HepG2 (cell line): ENCODE data around the gene DUSP16. TPM values are rescaled to one million over a fixed set of nuclear protein-coding genes. Genes with fewer than 3 reads are reported as not detected.

Source experiments
- ARID3A ChIP-seq: IDR thresholded peaks from 2 replicates; pipeline ENCODE4 v1.6.1; 2012; ENCODE audit warnings: low read depth, low read length, improper control_type of control experiment
- ARID4A ChIP-seq: sonication (generic); formaldehyde crosslinking; IDR thresholded peaks from 2 replicates; pipeline ENCODE4 v1.5.0; 2020; ENCODE audit warnings: mild to moderate bottlenecking, missing genetic modification reagents, borderline replicate concordance
- CBX1 ChIP-seq: IDR thresholded peaks from one replicate; pipeline ENCODE4 v1.6.1; 2016; ENCODE audit warnings: antibody characterized with exemption, low read depth
- GABPA ChIP-seq, 2 experiments: IDR thresholded peaks; 2 replicates each; pipeline ENCODE4 v1.6.1; 2011 to 2016; ENCODE audit warnings: low read depth in 2 of 2, low read length in 1 of 2, missing biosample characterization in 1 of 2, missing genetic modification characterization in 1 of 2
- HDAC6 ChIP-seq: fragments of 200-600 bp; sonication (generic); IDR thresholded peaks from 2 replicates; pipeline ENCODE4 v1.7.0; 2017; ENCODE audit warnings: mild to moderate bottlenecking, antibody characterized with exemption, low read length, low read depth
- MED13 ChIP-seq: sonication (generic); formaldehyde crosslinking; IDR thresholded peaks from 2 replicates; pipeline ENCODE4 v1.5.0; 2020; ENCODE audit warnings: missing genetic modification reagents
- MLXIP ChIP-seq: sonication (generic); formaldehyde crosslinking; IDR thresholded peaks from 2 replicates; pipeline ENCODE4 v1.9.0; 2021; ENCODE audit warnings: missing genetic modification reagents, borderline replicate concordance
- PHF8 ChIP-seq: sonication (generic); formaldehyde crosslinking; IDR thresholded peaks from 2 replicates; pipeline ENCODE4 v1.5.0; 2020; ENCODE audit warnings: missing genetic modification reagents
- TFE3 ChIP-seq: IDR thresholded peaks from 2 replicates; pipeline ENCODE4 v1.6.1; 2016
- U2AF1 ChIP-seq: fragments of 200-400 bp; formaldehyde crosslinking; optimal IDR thresholded peaks from 2 replicates; pipeline ENCODE3; 2017; ENCODE audit warnings: mild to moderate bottlenecking, low read depth, low read length
- ZBTB33 ChIP-seq: sonication (generic); formaldehyde crosslinking; IDR thresholded peaks from 2 replicates; pipeline ENCODE4 v1.4.0; 2020; ENCODE audit warnings: missing genetic modification reagents
- ZEB1 ChIP-seq: IDR thresholded peaks from 2 replicates; pipeline ENCODE4 v1.6.1; 2012; ENCODE audit warnings: mild to moderate bottlenecking, low read depth, inconsistent platforms; ENCODE audit not compliant: insufficient replicate concordance
- ZNF362 ChIP-seq: sonication (generic); formaldehyde crosslinking; IDR thresholded peaks from 2 replicates; pipeline ENCODE4 v1.4.0; 2020; ENCODE audit warnings: missing genetic modification reagents, mild to moderate bottlenecking, borderline replicate concordance
- ZNF660 ChIP-seq: sonication (generic); formaldehyde crosslinking; IDR thresholded peaks from 2 replicates; pipeline ENCODE4 v1.5.1; 2020; ENCODE audit warnings: mild to moderate bottlenecking, low read depth, missing genetic modification reagents, borderline replicate concordance
- polyA plus RNA-seq, 8 experiments: library from polyadenylated mRNA; depleted of rRNA in 3 of 8; stranded (reverse) in 7 of 8; unstranded in 1 of 8; fragments of >200 nt; fragmentation: Illumina TruSeq in 4 of 8; extraction: Trizol in 4 of 8; gene quantifications; 2 replicates each; pipeline versions ENCODE4 v1.2.1 to v1.2.3, GENCODE V29; 2011 to 2016; ENCODE audit warnings: low read depth in 4 of 8, missing spikeins in 1 of 8, mixed read lengths in 1 of 8; ENCODE audit not compliant: insufficient read depth in 1 of 8
- total RNA-seq, 5 experiments: library from RNA; depleted of rRNA; stranded (reverse); fragments of >200 nt; fragmentation: Illumina TruSeq; extraction: Trizol; gene quantifications; 2 replicates each; pipeline ENCODE4 v1.2.3, GENCODE V29; 2016; ENCODE audit warnings: low read depth in 1 of 5

The DUSP16 gene
- total and polyA plus RNA-seq, 2 of the 13 experiments (the other 11 are each of a cell fraction or from before 2014, with no cell fraction given), result 45.7 to 46.6 TPM

GRCh38 chr12:12546314-12546772 lies 16.3 kb downstream of the DUSP16 start (continued):
- TF ChIP-seq ZEB1, result peak; percentile 93
- peak; percentile 58; the same call in 1 of the 2 replicates for TF ChIP-seq ZNF362 (CRISPR knock-in tag)
- TF ChIP-seq MLXIP (CRISPR knock-in tag), result no peak
- peak; percentile 67; the same call in 1 of the 2 replicates for TF ChIP-seq MED13 (CRISPR knock-in tag)
- 0 out of 2 replicates have a peak, but pooled peaks have one; percentile 72 for TF ChIP-seq ARID3A
- no peak for TF ChIP-seq HDAC6
- peak; percentile 13; the same call in 1 of the 2 replicates for TF ChIP-seq ZBTB33
- peak; percentile 65; the same call in 1 of the 2 replicates for TF ChIP-seq TFE3 (CRISPR knock-in tag)
- TF ChIP-seq PHF8 (CRISPR knock-in tag), result no peak
- TF ChIP-seq GABPA (IDR thresholded peaks at IDR 0.05; ENCODE audit: low read depth, low read length), result no peak
- TF ChIP-seq GABPA (CRISPR knock-in tag; IDR thresholded peaks at IDR 0.05; ENCODE audit: low read depth), result peak; percentile 17; the same call in 1 of the 2 replicates
- no peak for TF ChIP-seq U2AF1
- no peak for TF ChIP-seq ZNF660 (CRISPR knock-in tag)
- TF ChIP-seq CBX1, result no peak
- peak; percentile 58; the same call in 1 of the 2 replicates for TF ChIP-seq ARID4A (CRISPR knock-in tag)
